CD4-positive, alpha-beta T cell treated with Interleukin-4 for 4 hours (primary cell): Measurements from ENCODE around the gene MLPH.
A peak's percentile ranks its signal among the peaks of the same experiment; 100 is the strongest.

ENCODE experiments used
- DNase-seq: peaks from one replicate; pipeline ENCODE4 v3.0.0-alpha.2; 2020

MLPH gene

DNA sequence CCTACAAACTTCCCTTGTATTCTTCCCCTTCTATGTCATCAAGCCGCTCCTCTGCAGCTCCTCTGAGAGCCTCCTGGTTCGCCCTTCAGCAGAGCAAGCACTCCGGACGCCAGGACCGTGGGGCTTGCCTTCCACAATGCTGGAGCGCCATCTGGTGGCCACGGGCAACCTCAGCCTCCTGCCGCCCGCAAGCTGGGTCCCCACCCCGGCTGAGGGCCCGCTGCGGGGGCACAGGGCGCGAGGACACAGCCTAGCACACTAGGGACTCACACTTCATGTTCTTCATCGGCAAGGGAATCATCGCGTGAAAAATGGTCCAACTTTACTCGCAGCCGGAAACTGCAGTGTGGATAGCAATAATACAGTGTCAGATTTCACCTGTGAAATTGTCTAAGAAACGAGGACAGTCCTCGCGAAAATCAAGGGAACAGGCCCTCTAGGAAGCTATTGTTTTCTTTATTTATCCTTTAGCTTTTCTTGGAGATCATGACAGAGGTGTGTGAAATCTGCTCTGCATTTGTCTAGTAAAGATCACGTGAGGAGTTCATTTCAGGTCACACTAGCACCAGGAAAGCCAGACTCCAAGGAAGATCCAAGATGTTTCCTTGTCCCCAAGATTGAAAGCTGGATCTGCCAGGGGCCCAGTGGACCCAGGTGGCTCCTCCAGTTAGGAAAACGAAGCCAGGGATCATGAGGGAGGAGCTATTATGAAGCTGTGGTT lies 85.1 kb downstream of the MLPH start:
- peak; percentile 69 for DNase-seq

DNA sequence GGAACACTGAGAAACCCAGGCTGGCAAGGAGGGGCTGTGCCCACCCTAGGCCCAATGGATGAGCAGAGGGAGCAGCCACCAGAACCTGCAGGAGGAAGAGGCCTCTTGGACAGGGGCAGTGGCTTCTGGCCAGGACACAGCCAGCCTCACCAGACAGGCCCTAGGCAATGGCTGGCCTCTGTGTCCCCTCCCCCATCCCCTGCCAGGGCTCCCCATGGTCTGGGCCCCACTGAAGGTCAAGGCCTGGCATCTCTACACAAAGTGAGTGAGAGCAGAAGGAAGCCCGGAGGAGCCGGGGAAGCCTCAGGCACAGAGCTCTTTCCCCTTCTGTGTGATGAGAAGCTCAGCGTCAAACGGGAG lies 85.7 kb downstream of the MLPH start:
- DNase-seq, result no peak

DNA sequence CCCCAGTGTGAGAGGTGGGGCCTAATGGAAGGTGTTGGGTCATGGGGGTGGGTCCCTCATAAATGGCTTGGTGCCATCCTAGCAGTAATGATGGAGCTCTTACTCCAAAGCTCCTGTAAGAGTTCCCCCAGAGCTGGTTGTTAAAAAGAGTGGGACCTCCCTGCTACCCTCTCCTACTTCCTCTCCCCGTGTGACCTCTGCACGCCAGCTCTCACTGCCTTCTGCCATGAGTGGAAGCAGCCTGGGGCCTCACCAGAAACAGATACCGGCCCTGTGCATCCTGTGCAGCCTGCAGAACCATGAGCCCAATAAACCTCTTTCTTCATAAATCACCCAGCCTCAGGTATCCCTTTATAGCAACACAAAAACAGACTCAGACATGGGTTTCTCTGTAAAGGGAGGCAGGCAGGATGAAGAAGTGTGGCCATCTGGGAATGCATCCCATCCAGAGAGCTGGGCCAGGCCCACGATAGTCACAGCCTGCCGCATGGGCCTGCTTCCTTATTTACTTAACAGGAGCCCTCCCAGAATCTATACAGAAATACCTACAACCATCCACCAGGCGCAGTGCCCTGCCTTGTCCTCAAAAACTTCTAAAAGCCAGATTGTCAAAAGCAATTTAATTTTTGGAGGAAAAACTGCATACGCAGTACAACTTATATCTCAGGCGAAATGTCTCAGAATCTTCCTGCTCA lies 86.8 kb downstream of the MLPH start:
- DNase-seq, result no peak

DNA sequence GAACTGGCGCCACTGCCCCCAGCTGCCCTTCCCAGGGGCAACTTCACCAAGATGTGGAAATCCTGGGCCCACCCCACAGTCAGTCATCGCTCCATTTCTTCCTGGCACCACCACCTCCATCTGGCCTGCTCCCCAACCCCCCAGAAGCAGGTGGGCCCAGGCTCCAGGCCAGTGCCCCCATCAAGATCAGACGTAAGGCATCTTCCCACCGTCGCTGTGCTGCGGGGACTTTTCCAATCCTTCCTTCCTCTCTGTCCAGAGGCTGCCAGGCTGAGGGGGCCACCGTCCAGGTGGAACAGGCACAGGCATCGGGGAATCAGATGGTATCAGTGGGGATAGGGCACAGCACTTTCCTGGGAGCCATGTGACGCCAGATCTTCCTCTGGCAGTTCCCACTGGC lies 87.4 kb downstream of the MLPH start:
- DNase-seq, result no peak

DNA sequence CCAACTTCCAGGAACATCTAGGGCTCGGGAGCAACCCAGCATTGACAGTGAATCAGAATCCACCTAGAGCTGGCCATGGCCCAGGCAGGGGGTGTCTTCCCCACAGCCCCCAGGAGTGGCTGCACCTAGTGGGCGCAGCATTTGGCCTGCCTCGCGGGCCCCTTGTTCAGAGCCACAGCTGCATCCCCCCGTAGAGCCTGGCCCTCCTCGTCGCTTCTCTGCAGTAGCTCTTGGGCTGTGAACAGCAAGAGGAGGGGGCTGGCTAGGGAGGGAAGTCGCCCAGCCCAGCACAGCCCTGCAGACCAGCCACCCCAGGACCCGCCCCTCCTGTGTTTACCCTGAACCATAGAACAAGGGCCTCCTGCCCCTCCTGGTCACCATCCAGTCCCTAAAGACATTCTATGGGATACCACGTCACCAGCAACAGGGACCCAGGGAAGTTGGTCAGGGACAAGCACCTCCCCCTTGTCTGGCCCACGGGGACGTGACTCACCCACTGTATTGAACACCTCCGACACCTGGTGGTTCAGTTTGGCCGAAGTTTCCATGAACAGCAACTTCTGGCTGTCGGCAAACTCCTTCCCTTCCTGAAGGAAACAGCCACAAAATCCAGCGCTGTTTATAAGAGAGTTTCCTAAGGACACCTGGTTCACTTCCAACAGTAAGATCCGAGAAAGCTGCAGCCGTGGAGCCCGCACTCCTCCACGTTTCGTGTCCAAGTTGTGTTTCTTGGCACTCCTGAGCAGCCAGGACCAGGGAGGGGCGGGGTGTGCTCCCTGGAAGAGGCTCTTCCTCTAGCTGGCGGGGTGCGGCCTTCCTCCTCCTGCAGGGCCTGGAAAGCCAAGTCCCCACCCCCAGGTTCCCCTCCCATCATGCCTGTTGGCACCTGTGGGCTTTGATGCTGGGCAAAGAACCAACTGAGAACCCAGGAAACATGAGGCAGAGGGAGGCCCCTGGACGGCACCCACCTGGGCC lies 88.1 kb downstream of the MLPH start:
- no peak for DNase-seq

DNA sequence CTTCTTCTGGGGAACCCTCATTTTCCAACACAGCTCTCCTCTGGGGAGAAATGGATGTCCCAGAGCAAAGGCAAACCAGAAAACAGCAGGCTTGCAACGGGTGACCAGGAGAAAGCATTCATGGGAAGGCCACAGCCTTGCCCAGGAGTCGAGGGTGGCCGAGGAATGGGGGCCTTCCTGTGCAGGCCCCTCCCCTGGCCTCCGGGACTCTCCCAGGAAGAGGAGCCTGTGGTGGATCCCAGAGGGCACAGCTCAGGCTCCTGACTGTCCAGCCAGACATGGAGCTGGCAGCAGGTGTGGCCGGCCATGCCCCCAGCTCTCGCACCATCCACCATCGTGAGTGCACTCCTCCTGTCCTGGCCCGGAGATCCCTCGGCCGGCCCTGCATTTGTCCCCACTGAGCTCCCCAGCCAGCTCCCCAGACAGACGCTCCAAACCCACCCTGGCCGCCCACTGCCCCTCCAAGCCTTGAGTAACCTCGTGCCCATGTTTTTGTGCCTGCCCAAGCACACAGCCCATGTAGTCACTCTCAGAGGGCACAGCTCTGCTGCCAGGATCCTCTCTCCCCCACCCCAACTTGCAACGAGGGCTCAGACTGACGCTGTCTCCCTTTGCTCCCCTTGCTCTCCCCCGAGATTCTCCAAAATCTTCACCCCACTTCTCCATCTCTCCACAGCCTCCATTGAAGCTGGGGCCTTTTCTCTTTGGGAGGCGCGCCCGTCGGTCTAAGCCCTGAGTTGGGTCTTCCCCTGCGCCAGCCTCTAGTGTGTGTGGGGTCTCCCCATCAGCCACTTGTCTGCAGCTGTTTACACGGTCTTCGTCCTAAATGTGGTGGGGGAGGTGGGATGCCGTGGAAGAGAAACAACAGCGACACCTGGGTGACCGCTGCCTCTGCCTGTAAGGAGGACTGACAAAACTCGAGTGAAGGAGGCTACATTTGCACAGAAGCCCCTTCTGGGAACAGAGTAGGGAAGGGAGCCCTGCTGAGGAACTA lies 89.1 kb downstream of the MLPH start:
- DNase-seq, result no peak

DNA sequence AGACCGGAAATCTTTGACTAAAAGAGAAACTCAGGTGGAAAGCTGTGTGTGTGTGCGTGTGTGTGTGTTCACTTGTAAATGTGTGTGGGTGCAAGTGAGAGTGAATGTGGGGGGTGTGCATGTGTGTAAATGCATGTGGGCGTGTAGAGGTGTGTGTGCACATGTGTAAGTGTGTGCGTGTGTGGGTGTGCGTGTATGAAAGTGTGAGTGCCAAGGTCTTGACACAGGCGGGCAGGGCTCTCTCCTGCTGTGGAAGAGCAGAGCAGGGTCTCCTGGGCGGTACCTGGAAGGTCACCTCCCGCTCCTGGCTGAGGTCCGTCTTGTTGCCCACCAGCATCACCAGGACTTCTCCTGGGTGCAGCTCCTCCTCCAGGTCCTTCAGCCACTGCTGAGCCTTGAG lies 89.9 kb downstream of the MLPH start:
- no peak for DNase-seq

DNA sequence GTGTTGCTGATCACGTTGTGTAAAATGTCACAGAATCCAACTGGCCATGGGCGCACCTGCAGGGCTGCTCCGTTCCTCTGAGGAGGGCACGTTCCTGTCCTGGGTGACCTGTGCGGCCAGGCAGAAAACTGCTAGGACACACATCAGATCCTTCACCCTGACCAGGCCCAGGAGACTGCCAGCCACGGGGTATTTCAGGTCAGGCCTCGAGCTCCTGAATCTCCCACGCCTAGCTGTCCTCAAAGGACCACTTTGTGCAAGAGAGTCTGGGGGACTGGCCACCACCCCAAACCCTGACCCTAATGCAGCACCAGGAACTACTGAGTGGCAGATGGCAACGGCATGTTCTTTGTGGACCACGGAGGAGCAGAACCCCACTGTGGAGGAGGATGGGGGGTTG lies 90.4 kb downstream of the MLPH start:
- DNase-seq, result no peak

DNA sequence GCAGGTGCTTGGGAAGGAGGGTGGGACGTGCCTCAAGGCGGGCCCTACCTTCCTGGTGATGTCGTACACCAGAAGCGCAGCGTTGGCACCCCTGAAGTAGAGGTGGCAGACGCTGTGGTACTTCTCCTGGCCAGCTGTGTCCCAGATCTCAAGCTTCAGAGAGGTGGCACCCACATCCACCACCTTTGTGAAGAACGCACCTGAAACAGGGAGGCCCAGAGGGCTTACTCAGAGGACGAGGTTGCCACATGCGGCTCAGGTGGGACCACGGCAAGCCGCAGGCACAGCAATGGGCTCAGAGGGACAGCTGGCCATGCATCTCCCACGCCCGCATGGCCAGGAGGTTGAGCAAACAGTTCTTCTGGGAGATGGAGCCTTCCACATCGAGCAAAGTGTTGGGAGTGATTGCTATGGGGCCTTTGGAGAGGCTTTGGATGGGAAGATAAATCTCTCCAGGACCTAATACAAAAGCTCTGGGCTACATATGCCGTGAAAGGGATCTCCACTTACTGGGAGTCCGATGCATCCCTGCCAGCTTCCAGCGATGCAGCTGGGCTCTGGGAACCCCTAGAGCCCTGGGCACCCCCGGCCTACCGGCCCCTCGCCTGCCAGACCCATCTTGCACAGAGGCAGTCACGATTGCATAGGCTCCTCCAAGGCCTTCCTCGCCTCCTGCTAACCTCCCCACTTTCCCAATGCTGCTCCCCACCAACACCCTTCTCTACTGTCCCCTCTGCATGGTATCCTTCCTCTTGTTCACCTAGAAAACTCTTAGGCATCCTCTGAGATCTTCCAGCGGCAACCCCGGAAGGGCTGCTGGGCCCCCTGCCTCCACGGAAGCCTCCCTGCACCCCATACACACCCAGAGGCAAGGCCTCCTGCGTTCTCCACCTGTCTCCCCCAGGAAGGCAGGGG lies 91.2 kb downstream of the MLPH start:
- DNase-seq, result no peak

DNA sequence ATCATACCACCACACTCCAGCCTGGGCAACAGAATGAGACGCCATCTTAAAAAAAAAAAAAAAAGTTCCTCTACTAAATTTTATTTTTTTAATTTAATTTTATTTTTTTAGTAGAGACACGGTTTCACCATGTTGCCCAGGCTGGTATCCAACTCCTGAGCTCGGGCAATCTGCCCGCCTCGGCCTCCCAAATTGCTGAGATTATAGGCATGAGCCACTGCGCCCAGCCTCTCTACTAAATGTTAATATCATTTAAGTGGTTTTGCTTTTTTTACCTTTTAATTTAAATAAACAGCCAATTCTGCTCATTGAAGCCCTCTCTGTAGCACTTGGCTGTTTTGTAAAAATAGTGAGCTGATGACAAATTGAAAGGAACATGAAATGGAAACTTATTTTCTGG lies 94.3 kb downstream of the MLPH start:
- no peak for DNase-seq

DNA sequence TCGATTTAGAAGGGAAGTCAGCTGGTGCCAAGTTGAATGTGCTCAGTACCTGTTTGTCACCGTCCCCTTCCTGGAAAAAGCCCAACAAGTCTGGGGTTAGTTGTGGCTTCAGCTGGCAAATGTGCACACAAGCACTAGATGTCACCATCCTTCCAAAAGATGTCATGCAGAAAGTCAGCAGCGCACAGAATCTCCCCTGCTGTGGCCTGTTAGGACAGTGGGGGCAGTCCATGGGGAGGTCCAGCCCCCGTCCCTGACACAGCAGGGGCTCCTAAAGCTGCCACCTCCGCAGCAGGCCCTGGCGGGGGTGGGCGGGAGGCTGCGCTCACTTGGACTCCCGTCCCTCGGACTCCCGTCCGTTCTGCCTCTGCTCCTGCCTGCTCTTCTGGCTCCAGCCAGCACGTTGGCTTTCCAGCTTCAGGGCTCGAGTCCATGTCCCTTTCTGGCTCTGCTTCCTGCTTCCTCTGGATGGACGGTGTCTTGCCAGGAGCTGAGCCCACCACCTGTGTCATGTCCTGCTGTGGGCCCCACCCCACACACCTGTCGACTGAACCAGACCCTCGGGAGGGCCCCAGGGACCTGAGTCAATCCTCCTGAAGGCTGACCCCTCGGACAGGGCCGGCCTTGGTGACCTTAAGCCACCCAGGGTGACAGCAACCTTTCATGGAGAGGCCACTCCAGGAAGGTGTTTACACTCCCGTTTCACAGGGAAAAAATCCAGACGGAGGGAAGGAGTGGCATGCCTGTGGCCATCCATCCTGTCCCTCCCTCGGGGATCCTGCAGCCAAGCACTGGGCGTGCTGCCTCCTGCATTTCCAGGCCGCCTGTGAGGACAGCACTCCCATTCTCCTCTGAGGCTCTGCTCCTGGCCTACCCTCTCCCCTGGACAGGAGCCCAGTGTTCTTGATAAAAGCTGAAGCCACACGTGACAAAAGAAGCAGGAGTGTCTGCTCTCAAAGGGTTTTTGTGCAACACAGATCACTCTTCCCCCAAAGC lies 95.0 kb downstream of the MLPH start:
- DNase-seq, result peak; percentile 39

DNA sequence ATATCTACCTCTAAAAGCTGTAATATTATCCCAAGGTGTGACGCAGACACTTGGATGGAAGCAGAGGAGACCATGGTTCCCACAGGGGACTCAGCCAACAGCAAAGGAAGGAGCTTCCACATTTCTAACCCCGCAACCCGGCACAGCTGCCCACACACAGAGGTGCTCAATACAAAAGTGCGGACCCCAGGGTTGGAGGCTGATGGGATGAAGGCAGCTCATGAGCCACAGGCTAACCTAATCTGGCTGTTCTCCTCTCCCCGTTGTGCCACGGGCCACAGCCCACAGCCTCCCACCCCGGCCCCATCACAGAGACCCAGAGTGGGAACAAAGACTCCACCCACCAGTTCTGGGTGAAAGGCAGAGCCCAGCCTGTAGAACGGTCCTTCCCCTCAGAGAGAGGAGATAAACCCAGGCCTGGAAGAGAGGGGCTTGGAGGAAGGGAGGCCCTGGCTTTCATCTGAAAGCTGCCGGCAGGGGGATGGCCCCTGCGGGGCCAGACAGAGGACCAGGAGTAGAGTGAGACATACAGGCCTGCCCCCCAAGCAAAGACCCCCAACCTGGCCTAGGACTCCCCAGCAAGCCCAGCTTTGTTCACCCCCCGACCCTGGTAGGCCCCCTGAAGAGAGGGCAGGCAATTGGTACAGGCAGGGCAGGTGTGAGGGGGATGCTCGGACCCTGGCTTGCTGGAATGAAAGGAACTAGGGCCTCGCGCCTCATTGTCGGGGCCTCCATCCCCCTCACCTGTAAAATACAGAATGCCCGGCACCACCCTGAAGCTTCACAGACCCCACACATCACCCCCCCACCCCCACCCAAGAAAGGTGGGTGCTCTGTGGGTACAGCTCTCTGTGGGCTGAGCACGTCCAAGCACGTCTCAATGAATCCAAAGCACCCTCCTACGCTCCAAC lies 96.6 kb downstream of the MLPH start:
- no peak for DNase-seq

DNA sequence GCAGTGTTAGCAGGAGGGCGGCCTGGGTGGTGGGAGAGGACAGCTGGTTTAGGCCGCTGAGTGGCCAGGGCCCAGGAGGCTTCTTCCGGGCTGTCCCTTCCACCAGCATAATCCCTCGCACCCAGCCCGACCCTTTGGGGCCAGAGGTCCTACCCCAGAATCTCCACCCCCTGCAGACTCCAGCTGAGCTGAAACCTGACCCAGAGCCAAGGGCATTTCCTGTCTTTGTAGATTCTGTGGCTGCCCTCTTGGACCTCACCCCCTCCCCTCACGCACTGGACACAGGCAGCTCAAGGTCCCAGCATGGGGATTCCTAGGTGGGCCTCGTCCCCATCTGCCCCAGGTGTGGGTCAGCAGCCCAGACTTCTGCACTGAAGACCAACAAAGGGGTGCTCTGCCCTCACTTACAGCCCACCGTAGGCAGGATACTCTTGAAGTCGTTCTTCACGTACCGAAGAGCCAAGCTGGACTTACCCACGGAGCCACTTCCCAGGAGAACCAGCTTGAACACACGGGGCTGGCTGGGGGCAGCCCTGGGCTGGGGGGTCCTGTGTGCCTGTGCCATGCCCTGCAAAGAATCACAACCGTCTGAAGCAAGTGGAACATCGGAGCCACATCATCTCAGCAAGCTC lies 98.7 kb downstream of the MLPH start:
- DNase-seq, result no peak

DNA sequence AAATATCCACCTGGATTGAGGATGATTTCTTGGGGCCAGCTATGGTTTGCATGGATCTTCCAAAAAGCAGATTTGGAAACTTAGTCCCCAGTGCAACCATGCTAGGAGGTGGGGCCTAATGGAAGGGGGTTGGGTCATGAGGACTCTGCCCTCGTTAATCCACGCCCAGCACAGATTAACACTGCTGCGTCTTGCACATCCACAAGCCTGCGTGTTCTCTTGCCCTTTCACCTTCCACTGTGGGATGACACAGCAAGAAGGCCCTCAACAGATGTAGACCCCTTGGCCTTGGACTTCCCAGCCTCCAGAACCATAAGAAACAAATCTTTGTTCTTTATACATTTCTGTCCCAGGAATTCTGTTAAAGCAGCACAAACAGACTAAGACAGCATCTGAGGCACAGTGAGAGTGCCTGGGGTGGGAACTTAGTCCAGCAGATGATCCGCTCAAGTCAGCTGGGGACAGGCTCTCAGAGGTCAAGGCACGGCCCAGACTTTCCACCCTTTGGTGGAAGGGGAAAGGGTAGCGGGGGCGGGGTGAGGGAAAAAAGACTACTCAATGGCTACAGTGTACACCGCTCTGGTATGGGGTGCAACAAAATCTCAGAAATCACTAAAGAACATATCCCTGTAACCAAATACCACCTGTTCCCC lies 101.1 kb downstream of the MLPH start:
- no peak for DNase-seq

DNA sequence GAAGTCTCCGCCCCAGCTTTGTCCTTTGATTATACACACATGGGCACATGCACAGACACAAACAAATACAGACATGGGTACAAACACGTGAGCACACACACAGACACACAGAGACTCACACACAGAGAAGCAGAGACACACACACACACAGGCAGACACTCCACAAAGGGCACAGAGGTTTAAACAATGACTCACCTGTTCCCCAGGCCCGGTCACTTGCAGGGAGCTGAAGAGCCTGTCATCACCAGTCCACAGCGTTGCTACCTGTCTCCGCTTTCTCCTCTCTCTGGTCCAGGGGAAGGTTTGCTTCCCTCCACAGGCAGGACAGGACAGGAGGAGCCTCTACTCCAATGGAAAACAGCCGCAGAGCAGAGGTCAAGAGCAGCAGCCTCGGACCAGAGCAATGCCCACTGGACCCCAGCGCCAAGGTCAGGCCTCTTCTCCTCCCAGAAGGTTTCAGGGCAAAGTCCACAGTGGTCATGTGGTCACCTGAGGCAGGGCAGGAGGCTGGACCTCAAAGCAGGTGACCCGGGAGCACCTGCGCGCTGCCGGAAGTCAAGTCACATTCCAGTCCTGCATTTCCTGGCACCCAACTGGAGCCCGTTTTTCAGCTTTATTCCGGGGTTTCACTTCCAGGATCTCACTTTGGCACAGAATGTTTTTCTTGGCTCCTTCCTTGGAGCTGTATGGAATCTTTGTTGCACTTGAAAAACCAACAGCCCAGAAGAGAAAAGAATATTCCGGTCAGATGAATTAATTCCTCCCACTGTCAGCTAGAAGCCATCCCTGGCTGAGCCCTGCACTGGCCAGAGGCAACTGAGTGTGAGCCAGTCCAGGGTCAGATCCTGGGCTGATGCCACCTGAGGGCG lies 103.5 kb downstream of the MLPH start, which contains the start of gene RAB17:
Gene RAB17, minus strand, starts transcription at position 463 of the 869 bp plus-strand sequence. CDS start 4,580 bp downstream, outside the sequence.
- DNase-seq, result no peak

DNA sequence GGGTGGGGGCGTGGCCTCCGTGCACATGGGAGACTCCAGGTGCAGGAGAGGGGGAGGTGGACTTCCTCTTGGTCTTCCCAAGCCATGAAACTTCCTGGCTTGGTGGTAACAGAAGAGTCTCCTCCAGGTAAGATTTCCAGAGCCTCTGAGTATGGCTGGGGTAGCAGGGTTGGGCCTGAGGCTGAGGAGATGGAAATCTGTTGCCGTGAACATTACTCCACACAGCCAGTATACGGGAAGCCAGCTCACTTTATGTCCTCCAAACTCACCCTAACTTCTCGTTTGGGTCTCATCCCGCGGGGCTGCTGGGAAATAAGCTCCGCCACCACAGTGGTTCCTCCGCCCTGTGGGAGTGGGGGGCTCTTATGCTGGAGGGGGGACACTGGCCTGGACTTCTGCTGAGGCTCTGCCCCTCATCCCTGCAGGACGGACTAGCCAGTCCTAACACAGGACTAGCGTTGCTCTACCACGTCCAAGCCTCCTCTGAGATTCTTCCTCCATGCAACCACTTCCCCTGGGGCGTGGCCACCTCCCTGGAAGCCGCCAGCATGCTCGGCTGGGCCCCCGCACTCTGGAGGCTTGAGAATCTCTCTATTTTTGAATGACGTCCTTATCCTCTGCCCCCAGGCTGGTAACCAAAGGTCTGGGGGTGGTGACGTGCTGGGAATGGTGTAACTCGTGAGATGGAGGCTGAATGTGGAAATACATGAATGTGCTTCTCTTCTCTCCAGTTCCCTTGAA lies 104.3 kb downstream of the MLPH start:
- DNase-seq, result no peak
